Natural killer cell (primary cell): ENCODE data around the gene PTCH2. TPM values are rescaled to one million over a fixed set of nuclear protein-coding genes. Genes with fewer than 3 reads are reported as not detected.

Source experiments
- ATAC-seq, 3 donors: fragments of 150-1000 bp in 2 of 3; fragments of 200-7000 bp in 1 of 3; cut with Tn5 transposase; 1 replicate in 1 of 3; 2 replicates in 2 of 3; pipeline ENCODE4 v1.10.0; 2021; ENCODE audit warnings: mild to moderate bottlenecking in 2 of 3, moderate library complexity in 2 of 3
- DNase-seq, 2 donors: peaks; one replicate each; pipeline versions ENCODE4 v3.0.0 to v3.0.0-alpha.2; 2013 to 2021; ENCODE audit warnings: mixed read lengths in 1 of 2
- H3K27ac ChIP-seq: one replicate; pipeline ENCODE4 v1.5.1; 2013; ENCODE audit warnings: mild to moderate bottlenecking, low read length
- H3K27me3 ChIP-seq: one replicate; pipeline ENCODE4 v1.6.1; 2013; ENCODE audit warnings: low read length; ENCODE audit not compliant: control insufficient read depth, insufficient read depth
- H3K36me3 ChIP-seq: one replicate; pipeline ENCODE4 v1.6.1; 2013; ENCODE audit warnings: low read length; ENCODE audit not compliant: control insufficient read depth, insufficient read depth
- H3K4me1 ChIP-seq: one replicate; pipeline ENCODE4 v1.6.1; 2013; ENCODE audit warnings: low read length; ENCODE audit not compliant: control insufficient read depth, insufficient read depth
- H3K4me3 ChIP-seq: one replicate; pipeline ENCODE4 v1.5.1; 2013; ENCODE audit warnings: low read length
- H3K9me3 ChIP-seq: one replicate; pipeline ENCODE4 v1.6.1; 2013; ENCODE audit warnings: low read length; ENCODE audit not compliant: control insufficient read depth, insufficient read depth
- H3K27ac Mint-ChIP-seq, 2 donors: one replicate each; pipeline ENCODE4 v1.8.0; 2022; ENCODE audit warnings: mild to moderate bottlenecking in 2 of 2, mixed read lengths in 2 of 2, moderate library complexity in 1 of 2
- H3K27me3 Mint-ChIP-seq, 2 donors: one replicate each; pipeline ENCODE4 v1.8.0; 2022; ENCODE audit warnings: low read depth in 2 of 2, mixed read lengths in 2 of 2
- H3K36me3 Mint-ChIP-seq: one replicate; pipeline ENCODE4 v1.8.0; 2022; ENCODE audit warnings: mixed read lengths
- H3K4me1 Mint-ChIP-seq, 2 donors: one replicate each; pipeline ENCODE4 v1.8.0; 2022; ENCODE audit warnings: mixed read lengths in 2 of 2
- H3K4me3 Mint-ChIP-seq: one replicate; pipeline ENCODE4 v1.8.0; 2022; ENCODE audit warnings: mild to moderate bottlenecking, moderate library complexity, mixed read lengths
- H3K9me3 Mint-ChIP-seq, 2 donors: one replicate each; pipeline ENCODE4 v1.8.0; 2022; ENCODE audit warnings: mixed read lengths in 2 of 2
- CTCF ChIP-seq: fragments of 200-600 bp; IDR thresholded peaks from one replicate; pipeline ENCODE4 v1.8.0; 2022; ENCODE audit warnings: antibody characterized with exemption
- WGBS: methylation state at CpG from one replicate; pipeline ENCODE4 v1.1.7; 2013; ENCODE audit warnings: missing lambda C conversion rate; ENCODE audit not compliant: insufficient coverage; 5-methylcytosine and 5-hydroxymethylcytosine counted together
- intact Hi-C: fragments of 100-400 bp; cut with micrococcal nuclease; formaldehyde crosslinking; loops from one replicate; pipeline ENCODE4 v1.14.2; 2022
- total RNA-seq, 4 donors: library from RNA; stranded (reverse); fragments of 120-200 nt in 1 of 4; gene quantifications; one replicate each; pipeline versions ENCODE4 v1.2.3 to v1.2.4, GENCODE V29; 2013 to 2022

PTCH2 gene
- total RNA-seq, 3 donors from 2014 or later (not counting 1 experiment from before 2014, with no cell fraction given), result 1.8 to 3.1 (median 2.4) TPM

- ATAC-seq, result no peak
- WGBS, result 95% methylated on average over 10 of the region's 10 CpGs
- peaks cover 31% of the 10 kb centered on the region for H3K4me1 ChIP-seq
Measured at GRCh38 chr1:44787506-44787905, 55.5 kb downstream of the PTCH2 start.

DNA sequence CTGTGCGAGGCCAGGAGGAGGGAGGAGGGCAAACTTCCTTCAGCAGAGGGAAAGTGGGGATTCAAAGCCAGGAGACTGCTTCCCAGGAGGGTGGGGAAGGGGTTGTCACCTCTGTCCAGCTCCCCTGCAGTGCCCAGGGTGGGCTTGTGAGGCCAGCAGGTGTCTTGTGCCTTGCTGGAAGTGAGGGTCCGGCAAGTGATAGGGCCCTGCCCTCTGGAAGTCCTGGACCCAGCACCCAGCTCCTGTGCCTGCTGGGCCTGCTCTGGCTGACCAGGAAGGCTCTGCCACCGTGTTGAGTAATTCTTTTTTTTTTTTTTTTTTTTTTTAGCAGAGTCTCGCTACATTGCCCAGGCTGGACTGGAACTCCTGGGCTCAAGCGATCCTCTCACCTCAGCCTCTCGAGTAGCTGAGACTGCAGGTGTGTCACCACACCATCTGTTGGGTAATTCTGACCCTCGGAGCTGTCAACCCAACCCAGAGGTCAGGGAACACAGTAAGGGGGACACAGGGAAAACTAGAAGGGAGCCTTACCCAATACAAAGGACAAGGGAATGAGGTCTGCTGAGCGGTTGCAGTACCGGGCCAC, 56.1 kb downstream of the PTCH2 start:
- Histone ChIP-seq H3K4me3 (no peak overlapping the region), H3K27ac (peak overlapping the region; percentile 20), H3K9me3 (no peaks in the 10 kb centered on the region), H3K36me3 (no peaks in the 10 kb centered on the region), H3K27me3 (no peaks in the 10 kb centered on the region), H3K4me1 (peaks cover 31% of the 10 kb centered on the region)
- WGBS, result 80% methylated on average over 8 of the region's 9 CpGs
- Mint-ChIP-seq H3K36me3 (no peaks in the 10 kb centered on the region), H3K4me1 (peaks cover 21 to 26% of the 10 kb centered on the region in 2 donors), H3K27ac (peak overlapping the region in 1 of 2 donors; percentile 80), H3K27me3 (no peaks in the 10 kb centered on the region), H3K4me3 (no peak overlapping the region), H3K9me3 (no peaks in the 10 kb centered on the region)
- no peak for TF ChIP-seq CTCF
- intact Hi-C loops, result loop anchor here (1.0 to 5.0 kb wide), 2 partner anchors 32 to 50 kb away; no protein-coding TSS in a partner anchor
- no peak for ATAC-seq
- DNase-seq, result no peak

More at GRCh38 chr1:44787506-44787905, 55.5 kb downstream of the PTCH2 start:
- Mint-ChIP-seq H3K4me3 (no peak overlapping the region), H3K27ac (no peak overlapping the region), H3K27me3 (no peaks in the 10 kb centered on the region), H3K4me1 (peaks cover 21 to 26% of the 10 kb centered on the region in 2 donors), H3K9me3 (no peaks in the 10 kb centered on the region), H3K36me3 (no peaks in the 10 kb centered on the region)
- Histone ChIP-seq H3K4me3 (no peak overlapping the region), H3K27me3 (no peaks in the 10 kb centered on the region), H3K9me3 (no peaks in the 10 kb centered on the region), H3K27ac (no peak overlapping the region), H3K36me3 (no peaks in the 10 kb centered on the region)
- no peak for DNase-seq
- TF ChIP-seq CTCF, result no peak
- intact Hi-C loops, result loop anchor here (5.0 kb wide), 1 partner anchor 50 kb away; no protein-coding TSS in a partner anchor

GRCh38 chr1:44786138-44786840, 56.8 kb downstream of the PTCH2 start:
- peak overlapping the region; percentile 49 for H3K4me3 ChIP-seq
- H3K4me3 Mint-ChIP-seq, result peak overlapping the region; percentile 75

More at GRCh38 chr1:44786138-44786840, 56.8 kb downstream of the PTCH2 start:
- H3K27ac Mint-ChIP-seq, result peak overlapping the region; percentile 62 to 80
- Histone ChIP-seq H3K27me3 (no peaks in the 10 kb centered on the region), H3K36me3 (peaks cover 2% of the 10 kb centered on the region), H3K4me1 (peaks cover 31% of the 10 kb centered on the region), H3K27ac (peak overlapping the region; percentile 20), H3K9me3 (no peaks in the 10 kb centered on the region)
- intact Hi-C loops, result loop anchor here (1.0 to 5.0 kb wide), 2 partner anchors 33 to 51 kb away; no protein-coding TSS in a partner anchor
- ATAC-seq (peak; percentile 81 to 89 (median 82)), DNase-seq (peak; percentile 74 to 91)
- H3K9me3 Mint-ChIP-seq, result no peaks in the 10 kb centered on the region
- TF ChIP-seq CTCF, result peak; percentile 99
- 4% methylated on average over 49 of the region's 49 CpGs for whole genome bisulfite sequencing
- H3K36me3 Mint-ChIP-seq, result no peaks in the 10 kb centered on the region
- peaks cover 21 to 26% of the 10 kb centered on the region in 2 donors for H3K4me1 Mint-ChIP-seq
- no peaks in the 10 kb centered on the region for H3K27me3 Mint-ChIP-seq
